HEK293 (cell line): ENCODE results near the gene BRPF1.

ENCODE experiments used
- KLF1 ChIP-seq: fragments of 450-650 bp; formaldehyde crosslinking; IDR thresholded peaks from 2 replicates; pipeline ENCODE4 v1.5.1; 2016; ENCODE audit warnings: missing biosample characterization, missing genetic modification characterization
- SCRT1 ChIP-seq: fragments of 450-650 bp; formaldehyde crosslinking; IDR thresholded peaks from 2 replicates; pipeline ENCODE4 v1.5.1; 2016; ENCODE audit warnings: missing biosample characterization, missing genetic modification characterization, borderline replicate concordance
- YY1 ChIP-seq: fragments of 450-650 bp; formaldehyde crosslinking; IDR thresholded peaks from 2 replicates; pipeline ENCODE4 v1.5.1; 2018; ENCODE audit warnings: missing biosample characterization, missing genetic modification characterization
- ZBTB1 ChIP-seq: fragments of 450-650 bp; formaldehyde crosslinking; IDR thresholded peaks from 2 replicates; pipeline ENCODE4 v1.5.1; 2016; ENCODE audit warnings: missing biosample characterization, missing genetic modification characterization
- ZNF274 ChIP-seq, 2 experiments: fragments of 200-500 bp in 1 of 2; fragments of 450-650 bp in 1 of 2; sonication (Bioruptor generic) in 1 of 2; formaldehyde crosslinking in 1 of 2; IDR thresholded peaks; 2 replicates each; pipeline versions ENCODE4 v1.5.1 to v1.6.1; 2014 to 2016; ENCODE audit warnings: borderline replicate concordance in 1 of 2, inconsistent platforms in 1 of 2, low read length in 1 of 2, missing biosample characterization in 1 of 2, missing genetic modification characterization in 1 of 2
- ZNF335 ChIP-seq: fragments of 450-650 bp; formaldehyde crosslinking; conservative IDR thresholded peaks from 2 replicates; pipeline ENCODE4 v1.5.1; 2016; ENCODE audit warnings: missing biosample characterization, missing genetic modification characterization
- ZNF350 ChIP-seq: fragments of 450-650 bp; formaldehyde crosslinking; IDR thresholded peaks from 2 replicates; pipeline ENCODE4 v1.5.0; 2017; ENCODE audit warnings: missing biosample characterization, mild to moderate bottlenecking, missing genetic modification characterization
- ZNF558 ChIP-seq: fragments of 450-650 bp; formaldehyde crosslinking; IDR thresholded peaks from 2 replicates; pipeline ENCODE4 v1.5.1; 2016; ENCODE audit warnings: missing biosample characterization, missing genetic modification characterization
- ZNF585B ChIP-seq: fragments of 450-650 bp; formaldehyde crosslinking; IDR thresholded peaks from 2 replicates; pipeline ENCODE4 v1.5.1; 2016; ENCODE audit warnings: missing biosample characterization, missing genetic modification characterization
- ZNF626 ChIP-seq: fragments of 450-650 bp; sonication (Bioruptor Pico); formaldehyde crosslinking; IDR thresholded peaks from 2 replicates; pipeline ENCODE4 v1.5.1; 2018; ENCODE audit warnings: missing biosample characterization, missing genetic modification characterization, inconsistent platforms
- ZNF768 ChIP-seq: fragments of 450-650 bp; formaldehyde crosslinking; IDR thresholded peaks from 2 replicates; pipeline ENCODE4 v1.5.1; 2018; ENCODE audit warnings: missing biosample characterization, mild to moderate bottlenecking, missing genetic modification characterization
- TF ChIP-seq, protein P1 (sequence below): fragments of 450-650 bp; formaldehyde crosslinking; IDR thresholded peaks from 2 replicates; pipeline ENCODE4 v1.5.1; 2016; ENCODE audit warnings: missing biosample characterization, missing genetic modification characterization
- TF ChIP-seq, protein P2 (sequence below): fragments of 450-650 bp; formaldehyde crosslinking; IDR thresholded peaks from 2 replicates; pipeline ENCODE4 v1.5.1; 2016; ENCODE audit warnings: missing biosample characterization, missing genetic modification characterization, low read depth
- TF ChIP-seq, protein P3 (sequence below): fragments of 450-650 bp; formaldehyde crosslinking; conservative IDR thresholded peaks from 2 replicates; pipeline ENCODE4 v1.5.1; 2016; ENCODE audit warnings: low read depth, missing biosample characterization, missing genetic modification characterization

- TF ChIP-seq KLF1, result no peak
- TF ChIP-seq, protein P1, sequence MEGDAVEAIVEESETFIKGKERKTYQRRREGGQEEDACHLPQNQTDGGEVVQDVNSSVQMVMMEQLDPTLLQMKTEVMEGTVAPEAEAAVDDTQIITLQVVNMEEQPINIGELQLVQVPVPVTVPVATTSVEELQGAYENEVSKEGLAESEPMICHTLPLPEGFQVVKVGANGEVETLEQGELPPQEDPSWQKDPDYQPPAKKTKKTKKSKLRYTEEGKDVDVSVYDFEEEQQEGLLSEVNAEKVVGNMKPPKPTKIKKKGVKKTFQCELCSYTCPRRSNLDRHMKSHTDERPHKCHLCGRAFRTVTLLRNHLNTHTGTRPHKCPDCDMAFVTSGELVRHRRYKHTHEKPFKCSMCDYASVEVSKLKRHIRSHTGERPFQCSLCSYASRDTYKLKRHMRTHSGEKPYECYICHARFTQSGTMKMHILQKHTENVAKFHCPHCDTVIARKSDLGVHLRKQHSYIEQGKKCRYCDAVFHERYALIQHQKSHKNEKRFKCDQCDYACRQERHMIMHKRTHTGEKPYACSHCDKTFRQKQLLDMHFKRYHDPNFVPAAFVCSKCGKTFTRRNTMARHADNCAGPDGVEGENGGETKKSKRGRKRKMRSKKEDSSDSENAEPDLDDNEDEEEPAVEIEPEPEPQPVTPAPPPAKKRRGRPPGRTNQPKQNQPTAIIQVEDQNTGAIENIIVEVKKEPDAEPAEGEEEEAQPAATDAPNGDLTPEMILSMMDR (tag by site-specific recombination), result no peak
- TF ChIP-seq SCRT1 (tag by site-specific recombination), result no peak
- no peak for TF ChIP-seq ZNF274 (IDR thresholded peaks at IDR 0.05; ENCODE audit: low read length)
- no peak for TF ChIP-seq ZNF274 (tag by site-specific recombination; IDR thresholded peaks at IDR 0.05; ENCODE audit: borderline replicate concordance)
- no peak for TF ChIP-seq ZNF335 (tag by site-specific recombination)
- TF ChIP-seq, protein P2, sequence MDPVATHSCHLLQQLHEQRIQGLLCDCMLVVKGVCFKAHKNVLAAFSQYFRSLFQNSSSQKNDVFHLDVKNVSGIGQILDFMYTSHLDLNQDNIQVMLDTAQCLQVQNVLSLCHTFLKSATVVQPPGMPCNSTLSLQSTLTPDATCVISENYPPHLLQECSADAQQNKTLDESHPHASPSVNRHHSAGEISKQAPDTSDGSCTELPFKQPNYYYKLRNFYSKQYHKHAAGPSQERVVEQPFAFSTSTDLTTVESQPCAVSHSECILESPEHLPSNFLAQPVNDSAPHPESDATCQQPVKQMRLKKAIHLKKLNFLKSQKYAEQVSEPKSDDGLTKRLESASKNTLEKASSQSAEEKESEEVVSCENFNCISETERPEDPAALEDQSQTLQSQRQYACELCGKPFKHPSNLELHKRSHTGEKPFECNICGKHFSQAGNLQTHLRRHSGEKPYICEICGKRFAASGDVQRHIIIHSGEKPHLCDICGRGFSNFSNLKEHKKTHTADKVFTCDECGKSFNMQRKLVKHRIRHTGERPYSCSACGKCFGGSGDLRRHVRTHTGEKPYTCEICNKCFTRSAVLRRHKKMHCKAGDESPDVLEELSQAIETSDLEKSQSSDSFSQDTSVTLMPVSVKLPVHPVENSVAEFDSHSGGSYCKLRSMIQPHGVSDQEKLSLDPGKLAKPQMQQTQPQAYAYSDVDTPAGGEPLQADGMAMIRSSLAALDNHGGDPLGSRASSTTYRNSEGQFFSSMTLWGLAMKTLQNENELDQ, result no peak
- TF ChIP-seq ZNF768, result no peak
- no peak for TF ChIP-seq ZNF585B (tag by site-specific recombination)
- no peak for TF ChIP-seq ZNF626 (tag by site-specific recombination)
- TF ChIP-seq, protein P3, sequence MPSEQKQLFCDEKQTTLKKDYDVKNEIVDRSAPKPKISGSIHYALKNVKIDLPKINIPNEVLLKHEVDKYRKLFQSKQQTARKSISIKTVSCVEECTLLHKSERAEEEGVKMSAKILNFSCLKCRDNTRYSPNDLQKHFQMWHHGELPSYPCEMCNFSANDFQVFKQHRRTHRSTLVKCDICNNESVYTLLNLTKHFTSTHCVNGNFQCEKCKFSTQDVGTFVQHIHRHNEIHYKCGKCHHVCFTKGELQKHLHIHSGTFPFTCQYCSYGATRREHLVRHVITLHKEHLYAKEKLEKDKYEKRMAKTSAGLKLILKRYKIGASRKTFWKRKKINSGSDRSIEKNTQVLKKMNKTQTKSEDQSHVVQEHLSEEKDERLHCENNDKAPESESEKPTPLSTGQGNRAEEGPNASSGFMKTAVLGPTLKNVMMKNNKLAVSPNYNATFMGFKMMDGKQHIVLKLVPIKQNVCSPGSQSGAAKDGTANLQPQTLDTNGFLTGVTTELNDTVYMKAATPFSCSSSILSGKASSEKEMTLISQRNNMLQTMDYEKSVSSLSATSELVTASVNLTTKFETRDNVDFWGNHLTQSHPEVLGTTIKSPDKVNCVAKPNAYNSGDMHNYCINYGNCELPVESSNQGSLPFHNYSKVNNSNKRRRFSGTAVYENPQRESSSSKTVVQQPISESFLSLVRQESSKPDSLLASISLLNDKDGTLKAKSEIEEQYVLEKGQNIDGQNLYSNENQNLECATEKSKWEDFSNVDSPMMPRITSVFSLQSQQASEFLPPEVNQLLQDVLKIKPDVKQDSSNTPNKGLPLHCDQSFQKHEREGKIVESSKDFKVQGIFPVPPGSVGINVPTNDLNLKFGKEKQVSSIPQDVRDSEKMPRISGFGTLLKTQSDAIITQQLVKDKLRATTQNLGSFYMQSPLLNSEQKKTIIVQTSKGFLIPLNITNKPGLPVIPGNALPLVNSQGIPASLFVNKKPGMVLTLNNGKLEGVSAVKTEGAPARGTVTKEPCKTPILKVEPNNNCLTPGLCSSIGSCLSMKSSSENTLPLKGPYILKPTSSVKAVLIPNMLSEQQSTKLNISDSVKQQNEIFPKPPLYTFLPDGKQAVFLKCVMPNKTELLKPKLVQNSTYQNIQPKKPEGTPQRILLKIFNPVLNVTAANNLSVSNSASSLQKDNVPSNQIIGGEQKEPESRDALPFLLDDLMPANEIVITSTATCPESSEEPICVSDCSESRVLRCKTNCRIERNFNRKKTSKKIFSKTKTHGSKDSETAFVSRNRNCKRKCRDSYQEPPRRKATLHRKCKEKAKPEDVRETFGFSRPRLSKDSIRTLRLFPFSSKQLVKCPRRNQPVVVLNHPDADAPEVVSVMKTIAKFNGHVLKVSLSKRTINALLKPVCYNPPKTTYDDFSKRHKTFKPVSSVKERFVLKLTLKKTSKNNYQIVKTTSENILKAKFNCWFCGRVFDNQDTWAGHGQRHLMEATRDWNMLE, result no peak
- no peak for TF ChIP-seq ZBTB1
- TF ChIP-seq ZNF350 (tag by site-specific recombination), result no peak
- no peak for TF ChIP-seq YY1
- no peak for TF ChIP-seq ZNF558 (tag by site-specific recombination)
Observed at GRCh38 chr3:9682096-9682495, 49.4 kb upstream of the BRPF1 start.
